ENCODE measurements around the gene TMEM185A.
"Not testable (repeated sequence)": the region's sequence is repeated elsewhere in the genome, so short reads cannot be mapped to it uniquely, and the experiment has no call there.

Gene TMEM185A

GRCh38 chrX:149595214-149595613 is 36.4 kb downstream of the TMEM185A start, which contains the start of gene HSFX2:
HSFX2 (minus strand) TSS chrX:149595314; CDS start chrX:149594700, 614 bp downstream.
- H3K79me2 ChIP-seq (ENCODE audit: control insufficient read depth, low read length); H3K4me3 ChIP-seq (ENCODE audit: low read length); H3K4me2 ChIP-seq (ENCODE audit: low read length); H3K27me3 ChIP-seq (ENCODE audit: control insufficient read depth, low read length); H4K20me1 ChIP-seq (ENCODE audit: control insufficient read depth, insufficient read depth, low read depth, low read length); H3K9me3 ChIP-seq (ENCODE audit: control insufficient read depth, insufficient read depth, low read length); H3F3A ChIP-seq (ENCODE audit: control insufficient read depth, insufficient read depth); H3K4me1 ChIP-seq (ENCODE audit: control insufficient read depth, low read length); H3K36me3 ChIP-seq (ENCODE audit: control insufficient read depth, low read length); H3K27ac ChIP-seq (ENCODE audit: low read depth, low read length); H3K9me2 ChIP-seq (replicated peaks; ENCODE audit: control insufficient read depth, low read length): not testable (repeated sequence)

DNA sequence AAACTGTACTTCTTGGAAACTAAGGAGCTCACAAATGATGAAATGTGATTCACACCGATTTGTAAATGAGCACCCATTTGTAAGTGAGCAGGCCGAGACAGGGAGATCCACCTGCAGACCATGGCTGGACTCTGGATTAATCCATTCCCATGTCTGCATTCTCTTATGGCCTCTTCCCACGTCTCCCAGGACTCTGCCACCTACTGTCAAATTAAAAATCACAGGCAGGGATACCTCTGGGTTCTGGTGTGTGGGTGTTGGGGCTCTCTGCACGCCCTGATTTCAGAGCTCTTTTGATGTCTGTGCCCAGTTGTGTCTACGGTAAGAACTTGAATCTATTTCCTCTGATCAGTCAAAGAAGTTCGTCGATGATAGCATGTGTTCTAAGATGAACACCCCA is 40.6 kb downstream of the TMEM185A start:
- H3K4me1 ChIP-seq (ENCODE audit: control insufficient read depth, low read length); H3K9me3 ChIP-seq (ENCODE audit: control insufficient read depth, insufficient read depth, low read length); H3K36me3 ChIP-seq (ENCODE audit: control insufficient read depth, low read length); H3K4me2 ChIP-seq (ENCODE audit: low read length); H3F3A ChIP-seq (ENCODE audit: control insufficient read depth, insufficient read depth); H3K27me3 ChIP-seq (ENCODE audit: control insufficient read depth, low read length); H3K4me3 ChIP-seq (ENCODE audit: low read length); H4K20me1 ChIP-seq (ENCODE audit: control insufficient read depth, insufficient read depth, low read depth, low read length); H3K9me2 ChIP-seq (replicated peaks; ENCODE audit: control insufficient read depth, low read length); H3K27ac ChIP-seq (ENCODE audit: low read depth, low read length); H3K79me2 ChIP-seq (ENCODE audit: control insufficient read depth, low read length): not testable (repeated sequence)

DNA sequence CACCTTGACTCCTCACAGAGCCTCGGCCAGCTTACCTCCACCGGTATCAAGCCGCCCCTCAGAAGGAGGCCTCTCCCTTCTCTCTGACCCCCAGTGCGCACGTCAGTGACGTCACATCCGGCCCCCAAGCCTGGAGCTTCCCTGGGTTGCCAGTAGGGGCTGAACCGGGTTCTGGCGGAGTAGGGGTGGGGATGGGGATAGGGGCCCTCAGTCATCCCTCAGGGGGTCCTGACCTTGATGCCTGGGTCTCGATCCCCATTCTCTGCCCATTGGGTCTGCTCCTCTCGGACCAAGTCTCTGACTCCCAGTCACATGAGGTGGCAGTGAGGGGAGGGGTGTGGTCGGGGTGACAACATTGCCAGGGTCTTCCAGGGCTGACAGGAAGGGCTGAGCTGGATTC is 44.2 kb downstream of the TMEM185A start, which contains the start of gene MAGEA9B:
Gene MAGEA9B (minus strand): TSS at position 101 of the 400 bp plus-strand sequence. CDS start 4,280 bp downstream, outside the sequence.
- not testable (repeated sequence) for H3K79me2 ChIP-seq (ENCODE audit: control insufficient read depth, low read length); H4K20me1 ChIP-seq (ENCODE audit: control insufficient read depth, insufficient read depth, low read depth, low read length); H3F3A ChIP-seq (ENCODE audit: control insufficient read depth, insufficient read depth); H3K4me2 ChIP-seq (ENCODE audit: low read length); H3K36me3 ChIP-seq (ENCODE audit: control insufficient read depth, low read length); H3K4me3 ChIP-seq (ENCODE audit: low read length); H3K4me1 ChIP-seq (ENCODE audit: control insufficient read depth, low read length); H3K27me3 ChIP-seq (ENCODE audit: control insufficient read depth, low read length); H3K27ac ChIP-seq (ENCODE audit: low read depth, low read length); H3K9me3 ChIP-seq (ENCODE audit: control insufficient read depth, insufficient read depth, low read length); H3K9me2 ChIP-seq (replicated peaks; ENCODE audit: control insufficient read depth, low read length)

DNA sequence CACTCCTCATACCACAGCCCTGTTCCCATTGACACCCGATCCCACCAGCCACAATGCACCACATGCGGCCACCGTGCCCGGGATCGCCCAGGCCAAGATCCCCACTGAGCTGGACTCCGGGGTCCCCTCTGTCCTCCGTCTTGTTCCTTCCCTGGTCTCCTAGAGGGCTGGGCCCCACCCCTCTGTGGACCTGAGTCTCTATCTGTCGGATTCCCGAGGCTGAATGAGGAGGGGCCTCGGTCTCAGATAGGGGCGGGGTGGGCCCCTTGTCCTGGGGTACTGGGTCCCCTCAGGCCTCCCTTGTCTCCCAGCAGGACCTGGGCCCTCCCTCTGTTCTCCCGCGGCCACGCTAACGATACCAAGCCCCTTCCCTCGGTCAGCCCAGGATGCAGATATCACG is 46.0 kb downstream of the TMEM185A start:
- not testable (repeated sequence) for H3K4me1 ChIP-seq (ENCODE audit: control insufficient read depth, low read length); H3K27ac ChIP-seq (ENCODE audit: low read depth, low read length); H3K9me3 ChIP-seq (ENCODE audit: control insufficient read depth, insufficient read depth, low read length); H3K27me3 ChIP-seq (ENCODE audit: control insufficient read depth, low read length); H3K4me2 ChIP-seq (ENCODE audit: low read length); H3K9me2 ChIP-seq (replicated peaks; ENCODE audit: control insufficient read depth, low read length); H3K36me3 ChIP-seq (ENCODE audit: control insufficient read depth, low read length); H3K4me3 ChIP-seq (ENCODE audit: low read length); H3K79me2 ChIP-seq (ENCODE audit: control insufficient read depth, low read length); H4K20me1 ChIP-seq (ENCODE audit: control insufficient read depth, insufficient read depth, low read depth, low read length); H3F3A ChIP-seq (ENCODE audit: control insufficient read depth, insufficient read depth)

DNA sequence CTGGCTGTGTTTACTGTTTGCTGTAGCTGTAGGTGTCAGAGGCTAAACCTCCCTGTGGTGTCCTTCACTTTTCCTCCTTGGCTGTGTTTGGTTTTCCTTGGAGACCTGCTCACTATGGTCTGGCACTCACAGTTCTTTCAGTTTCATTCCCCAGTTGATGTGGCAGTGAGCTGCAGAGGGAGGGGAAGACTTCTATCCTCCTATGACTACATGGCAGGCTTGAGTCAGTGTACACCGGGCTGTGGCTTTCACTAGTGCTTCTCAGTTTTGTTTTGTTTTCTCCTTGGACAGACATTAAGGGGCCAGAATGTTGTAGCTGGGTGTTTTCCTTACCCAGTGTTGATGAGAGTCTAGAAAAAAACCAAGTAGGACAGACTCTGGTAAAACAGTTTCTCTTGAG is 58.1 kb downstream of the TMEM185A start:
- not testable (repeated sequence) for H4K20me1 ChIP-seq (ENCODE audit: control insufficient read depth, insufficient read depth, low read depth, low read length); H3K36me3 ChIP-seq (ENCODE audit: control insufficient read depth, low read length); H3K4me1 ChIP-seq (ENCODE audit: control insufficient read depth, low read length); H3K79me2 ChIP-seq (ENCODE audit: control insufficient read depth, low read length); H3K27me3 ChIP-seq (ENCODE audit: control insufficient read depth, low read length); H3K4me2 ChIP-seq (ENCODE audit: low read length); H3K27ac ChIP-seq (ENCODE audit: low read depth, low read length); H3K4me3 ChIP-seq (ENCODE audit: low read length); H3K9me3 ChIP-seq (ENCODE audit: control insufficient read depth, insufficient read depth, low read length); H3F3A ChIP-seq (ENCODE audit: control insufficient read depth, insufficient read depth); H3K9me2 ChIP-seq (replicated peaks; ENCODE audit: control insufficient read depth, low read length)

DNA sequence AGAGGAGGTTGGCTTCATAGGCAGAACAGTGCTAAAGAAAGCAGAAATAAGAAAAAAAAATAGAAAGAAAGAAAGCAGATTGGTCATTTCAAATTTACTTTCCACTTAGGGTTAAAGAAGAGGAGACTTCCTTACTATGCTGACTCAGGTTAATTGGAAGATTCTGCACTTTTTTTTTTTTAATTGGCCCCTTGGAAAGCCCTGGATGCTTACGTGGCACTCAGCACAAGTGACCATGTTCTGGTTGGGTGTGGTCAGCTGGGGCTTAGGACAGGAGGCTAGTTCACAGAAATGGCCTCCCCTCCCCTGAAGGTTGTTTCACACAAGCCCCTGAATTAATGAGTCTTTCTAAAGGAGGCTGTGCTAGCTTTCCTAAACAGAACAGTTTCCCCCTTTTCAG is 58.8 kb downstream of the TMEM185A start:
- H3K9me3 ChIP-seq (ENCODE audit: control insufficient read depth, insufficient read depth, low read length): no peaks in the 10 kb centered on the region
- no peaks in the 10 kb centered on the region for H3K36me3 ChIP-seq (ENCODE audit: control insufficient read depth, low read length)
- H3K4me2 ChIP-seq (ENCODE audit: low read length): no peak overlapping the region
- H3K4me1 ChIP-seq (ENCODE audit: control insufficient read depth, low read length): no peaks in the 10 kb centered on the region
- H3K27ac ChIP-seq (ENCODE audit: low read depth, low read length): no peak overlapping the region
- H3K4me3 ChIP-seq (ENCODE audit: low read length): no peak overlapping the region
- no peaks in the 10 kb centered on the region for H4K20me1 ChIP-seq (ENCODE audit: control insufficient read depth, insufficient read depth, low read depth, low read length)
- H3F3A ChIP-seq (ENCODE audit: control insufficient read depth, insufficient read depth): no peaks in the 10 kb centered on the region
- TF ChIP-seq, protein P1, sequence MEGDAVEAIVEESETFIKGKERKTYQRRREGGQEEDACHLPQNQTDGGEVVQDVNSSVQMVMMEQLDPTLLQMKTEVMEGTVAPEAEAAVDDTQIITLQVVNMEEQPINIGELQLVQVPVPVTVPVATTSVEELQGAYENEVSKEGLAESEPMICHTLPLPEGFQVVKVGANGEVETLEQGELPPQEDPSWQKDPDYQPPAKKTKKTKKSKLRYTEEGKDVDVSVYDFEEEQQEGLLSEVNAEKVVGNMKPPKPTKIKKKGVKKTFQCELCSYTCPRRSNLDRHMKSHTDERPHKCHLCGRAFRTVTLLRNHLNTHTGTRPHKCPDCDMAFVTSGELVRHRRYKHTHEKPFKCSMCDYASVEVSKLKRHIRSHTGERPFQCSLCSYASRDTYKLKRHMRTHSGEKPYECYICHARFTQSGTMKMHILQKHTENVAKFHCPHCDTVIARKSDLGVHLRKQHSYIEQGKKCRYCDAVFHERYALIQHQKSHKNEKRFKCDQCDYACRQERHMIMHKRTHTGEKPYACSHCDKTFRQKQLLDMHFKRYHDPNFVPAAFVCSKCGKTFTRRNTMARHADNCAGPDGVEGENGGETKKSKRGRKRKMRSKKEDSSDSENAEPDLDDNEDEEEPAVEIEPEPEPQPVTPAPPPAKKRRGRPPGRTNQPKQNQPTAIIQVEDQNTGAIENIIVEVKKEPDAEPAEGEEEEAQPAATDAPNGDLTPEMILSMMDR (IDR thresholded peaks at IDR 0.05; ENCODE audit: low read depth, low read length, poor library complexity, severe bottlenecking): no peak
- TF ChIP-seq EZH2phosphoT487 (IDR thresholded peaks at IDR 0.05; ENCODE audit: borderline replicate concordance, low read length): no peak
- no peaks in the 10 kb centered on the region for H3K79me2 ChIP-seq (ENCODE audit: control insufficient read depth, low read length)
- no peaks in the 10 kb centered on the region for H3K27me3 ChIP-seq (ENCODE audit: control insufficient read depth, low read length)
- H3K9me2 ChIP-seq (replicated peaks; ENCODE audit: control insufficient read depth, low read length): no peaks in the 10 kb centered on the region

Measured in DOHH2 (cell line).